WTC11 (cell line): ENCODE measurements around the gene SAMD4A. TPM values are rescaled to one million over a fixed set of nuclear protein-coding genes. Genes with fewer than 3 reads are reported as not detected.

Source experiments
- ATAC-seq: fragments of 200-7000 bp; cut with Tn5 transposase; 2 replicates; pipeline ENCODE4 v1.10.0; 2021; ENCODE audit warnings: mild to moderate bottlenecking, moderate library complexity
- CTCF ChIA-PET: fragments of 300-600 bp; sonication (Branson Sonifier 250); formaldehyde crosslinking; loops from one replicate; lab custom pipeline; 2021; ENCODE audit warnings: antibody characterized with exemption; lab: Charles Lee
- POLR2A ChIA-PET: fragments of 350-600 bp; sonication (Branson Sonifier 250); formaldehyde crosslinking; loops from one replicate; lab custom pipeline; 2021; ENCODE audit warnings: antibody characterized with exemption; lab: Charles Lee
- DNase-seq: peaks from one replicate; pipeline ENCODE4 v3.0.0; 2021; ENCODE audit warnings: low spot score
- H3K27ac Mint-ChIP-seq: 2 replicates; pipeline ENCODE4 v1.8.0; 2021; ENCODE audit warnings: mixed read lengths
- H3K27me3 Mint-ChIP-seq: 2 replicates; pipeline ENCODE4 v1.8.0; 2021; ENCODE audit warnings: low read depth, mild to moderate bottlenecking, moderate library complexity, mixed read lengths
- H3K36me3 Mint-ChIP-seq: 2 replicates; pipeline ENCODE4 v1.8.0; 2021; ENCODE audit warnings: mixed read lengths
- H3K4me1 Mint-ChIP-seq: 2 replicates; pipeline ENCODE4 v1.8.0; 2022; ENCODE audit warnings: mixed read lengths
- H3K4me3 Mint-ChIP-seq: 2 replicates; pipeline ENCODE4 v1.8.0; 2021; ENCODE audit warnings: mild to moderate bottlenecking, moderate library complexity, mixed read lengths
- H3K9me3 Mint-ChIP-seq: 2 replicates; pipeline ENCODE4 v1.8.0; 2021; ENCODE audit warnings: mixed read lengths
- ATF2 ChIP-seq: sonication (generic); formaldehyde crosslinking; IDR thresholded peaks from 2 replicates; pipeline ENCODE4 v1.8.1; 2022; ENCODE audit warnings: low read depth, missing genetic modification reagents, borderline replicate concordance
- E2F5 ChIP-seq: sonication (generic); formaldehyde crosslinking; IDR thresholded peaks from 2 replicates; pipeline ENCODE4 v1.8.1; 2022; ENCODE audit warnings: mild to moderate bottlenecking, moderate library complexity, missing genetic modification reagents
- ESRRA ChIP-seq: sonication (generic); formaldehyde crosslinking; IDR thresholded peaks from 2 replicates; pipeline ENCODE4 v1.8.1; 2022; ENCODE audit warnings: mild to moderate bottlenecking, missing genetic modification reagents, borderline replicate concordance
- FOXP1 ChIP-seq: sonication (generic); formaldehyde crosslinking; IDR thresholded peaks from 2 replicates; pipeline ENCODE4 v1.8.0; 2022; ENCODE audit warnings: missing genetic modification reagents, mild to moderate bottlenecking, moderate library complexity, borderline replicate concordance
- IRF2 ChIP-seq: sonication (generic); formaldehyde crosslinking; IDR thresholded peaks from 2 replicates; pipeline ENCODE4 v1.8.0; 2022; ENCODE audit warnings: low read depth, missing genetic modification reagents, borderline replicate concordance
- MXD4 ChIP-seq: fragments of 250-450 bp; sonication (Bioruptor Pico); IDR thresholded peaks from 2 replicates; pipeline ENCODE4 v1.8.0; 2021; ENCODE audit warnings: mild to moderate bottlenecking, moderate library complexity, borderline replicate concordance
- NFATC4 ChIP-seq: fragments of 250-450 bp; sonication (Bioruptor Pico); IDR thresholded peaks from 2 replicates; pipeline ENCODE4 v1.9.0; 2021; ENCODE audit warnings: mild to moderate bottlenecking
- PREB ChIP-seq: sonication (generic); formaldehyde crosslinking; IDR thresholded peaks from 2 replicates; pipeline ENCODE4 v1.8.1; 2022; ENCODE audit warnings: mild to moderate bottlenecking, missing genetic modification reagents, moderate library complexity, borderline replicate concordance
- STAT6 ChIP-seq: sonication (generic); formaldehyde crosslinking; conservative IDR thresholded peaks from 2 replicates; pipeline ENCODE4 v1.8.1; 2023; ENCODE audit warnings: mild to moderate bottlenecking, low read depth, missing genetic modification reagents, moderate library complexity
- TP53 ChIP-seq: sonication (generic); formaldehyde crosslinking; IDR thresholded peaks from 2 replicates; pipeline ENCODE4 v1.8.1; 2023; ENCODE audit warnings: mild to moderate bottlenecking, missing genetic modification reagents
- USF1 ChIP-seq: sonication (generic); formaldehyde crosslinking; IDR thresholded peaks from 2 replicates; pipeline ENCODE4 v1.8.0; 2022; ENCODE audit warnings: mild to moderate bottlenecking, missing genetic modification reagents
- ZBTB43 ChIP-seq: sonication (generic); formaldehyde crosslinking; IDR thresholded peaks from 2 replicates; pipeline ENCODE4 v1.8.1; 2023; ENCODE audit warnings: mild to moderate bottlenecking, missing genetic modification reagents
- ZNF138 ChIP-seq: sonication (generic); formaldehyde crosslinking; conservative IDR thresholded peaks from 2 replicates; pipeline ENCODE4 v1.8.1; 2022; ENCODE audit warnings: mild to moderate bottlenecking, moderate library complexity, missing genetic modification reagents
- ZNF317 ChIP-seq: sonication (generic); formaldehyde crosslinking; IDR thresholded peaks from 2 replicates; pipeline ENCODE4 v1.8.1; 2023; ENCODE audit warnings: low read depth, mild to moderate bottlenecking, moderate library complexity, missing genetic modification reagents, borderline replicate concordance
- ZNF416 ChIP-seq: fragments of 250-450 bp; sonication (Bioruptor Pico); IDR thresholded peaks from 2 replicates; pipeline ENCODE4 v1.9.0; 2021; ENCODE audit warnings: mild to moderate bottlenecking, inconsistent platforms
- ZNF423 ChIP-seq: fragments of 250-450 bp; sonication (Bioruptor Pico); IDR thresholded peaks from 2 replicates; pipeline ENCODE4 v2.1.2; 2022; ENCODE audit warnings: mild to moderate bottlenecking, moderate library complexity
- total RNA-seq: library from RNA; stranded (reverse); gene quantifications from 3 replicates; pipeline ENCODE4 v1.2.3, GENCODE V29; 2021

Gene SAMD4A
- total RNA-seq, 1 experiment from 2014 or later, result 6.0 TPM

GRCh38 chr14:54724123-54724522, 157.2 kb downstream of the SAMD4A start (continued):
- TF ChIP-seq ATF2 (CRISPR knock-in tag) (no peak), PREB (CRISPR knock-in tag) (no peak), TP53 (CRISPR knock-in tag) (no peak), ZBTB43 (CRISPR knock-in tag) (no peak), NFATC4 (CRISPR knock-in tag) (no peak), ZNF138 (CRISPR knock-in tag) (no peak), ZNF423 (CRISPR knock-in tag) (no peak)

- ATAC-seq (no peak), DNase-seq (no peak)
- Mint-ChIP-seq H3K36me3 (no peaks in the 10 kb centered on the region), H3K27ac (no peak overlapping the region), H3K9me3 (no peaks in the 10 kb centered on the region), H3K27me3 (no peaks in the 10 kb centered on the region), H3K4me3 (no peak overlapping the region), H3K4me1 (peaks cover 10% of the 10 kb centered on the region)
- CTCF ChIA-PET, result interaction anchor here (0.9 to 2.9 kb wide), 3 partner anchors 33 to 159 kb away, joined by 3 to 38 read pairs (median 4); no protein-coding TSS in a partner anchor
- POLR2A ChIA-PET, result interaction anchor here (0.6 kb wide), 1 partner anchor 159 kb away, joined by 3 read pairs; no protein-coding TSS in a partner anchor
- TF ChIP-seq STAT6, result no peak
- no peak for TF ChIP-seq PREB (CRISPR knock-in tag)
Measured at GRCh38 chr14:54724676-54725325, 157.9 kb downstream of the SAMD4A start.

GRCh38 chr14:54725998-54726397, 159.1 kb downstream of the SAMD4A start:
- Mint-ChIP-seq H3K27ac (no peak overlapping the region), H3K4me1 (peaks cover 19% of the 10 kb centered on the region), H3K27me3 (no peaks in the 10 kb centered on the region), H3K36me3 (no peaks in the 10 kb centered on the region), H3K9me3 (no peaks in the 10 kb centered on the region), H3K4me3 (no peak overlapping the region)
- TF ChIP-seq ZNF423 (CRISPR knock-in tag) (no peak), STAT6 (no peak), TP53 (CRISPR knock-in tag) (no peak), ZNF317 (CRISPR knock-in tag) (no peak), ZNF416 (no peak), ESRRA (no peak), MXD4 (CRISPR knock-in tag) (no peak), E2F5 (CRISPR knock-in tag) (no peak), USF1 (CRISPR knock-in tag) (no peak), FOXP1 (CRISPR knock-in tag) (no peak), IRF2 (CRISPR knock-in tag) (no peak)
- ATAC-seq (no peak), DNase-seq (no peak)
- CTCF ChIA-PET, result interaction anchor here (1.0 to 1.3 kb wide), 2 partner anchors 35 to 47 kb away, joined by 5 to 8 read pairs; no protein-coding TSS in a partner anchor
- POLR2A ChIA-PET, result no interaction called here
